HEK293T (cell line): ENCODE data around the gene ZNF750.

Experiments used
- CTCF ChIA-PET: fragments of 350-600 bp; formaldehyde crosslinking; extraction: SDS; loops from one replicate; lab custom pipeline; 2021; ENCODE audit warnings: antibody characterized with exemption, inconsistent platforms; lab: Yijun Ruan, JAX
- POLR2A ChIA-PET: fragments of 350-600 bp; formaldehyde crosslinking; extraction: SDS; loops from one replicate; lab custom pipeline; 2020; ENCODE audit warnings: antibody characterized with exemption, inconsistent platforms; lab: Yijun Ruan, JAX
- DNase-seq: peaks from one replicate; pipeline ENCODE4 v3.0.0; 2012; ENCODE audit warnings: mixed read lengths; ENCODE audit errors: extremely low spot score
- ARNT ChIP-seq: fragments of 450-650 bp; IDR thresholded peaks from 2 replicates; pipeline ENCODE4 v1.6.1; 2017; ENCODE audit warnings: mild to moderate bottlenecking
- BHLHE40 ChIP-seq: fragments of 450-650 bp; IDR thresholded peaks from 2 replicates; pipeline ENCODE4 v1.6.1; 2016; ENCODE audit warnings: mild to moderate bottlenecking, moderate library complexity, borderline replicate concordance
- CTBP1 ChIP-seq: fragments of 450-650 bp; IDR thresholded peaks from 2 replicates; pipeline ENCODE4 v1.6.1; 2016; ENCODE audit warnings: borderline replicate concordance
- ELF4 ChIP-seq: fragments of 450-650 bp; IDR thresholded peaks from 2 replicates; pipeline ENCODE4 v1.6.1; 2017; ENCODE audit warnings: antibody characterized with exemption
- FOXA1 ChIP-seq: fragments of 450-650 bp; IDR thresholded peaks from 2 replicates; pipeline ENCODE4 v1.6.1; 2016; ENCODE audit warnings: mild to moderate bottlenecking
- FOXK2 ChIP-seq: fragments of 450-650 bp; IDR thresholded peaks from 2 replicates; pipeline ENCODE4 v1.6.1; 2016; ENCODE audit warnings: mild to moderate bottlenecking
- FOXM1 ChIP-seq: fragments of 450-650 bp; IDR thresholded peaks from 2 replicates; pipeline ENCODE4 v1.6.1; 2017; ENCODE audit warnings: mild to moderate bottlenecking, borderline replicate concordance
- HDGF ChIP-seq: fragments of 450-650 bp; IDR thresholded peaks from 2 replicates; pipeline ENCODE4 v1.6.1; 2017; ENCODE audit warnings: antibody characterized with exemption, borderline replicate concordance
- L3MBTL2 ChIP-seq: fragments of 450-650 bp; conservative IDR thresholded peaks from 2 replicates; pipeline ENCODE4 v1.6.1; 2016; ENCODE audit warnings: mild to moderate bottlenecking
- LEF1 ChIP-seq: fragments of 450-650 bp; IDR thresholded peaks from 2 replicates; pipeline ENCODE4 v1.6.1; 2017; ENCODE audit warnings: mild to moderate bottlenecking, borderline replicate concordance
- NFRKB ChIP-seq: fragments of 450-650 bp; IDR thresholded peaks from 2 replicates; pipeline ENCODE4 v1.6.1; 2016; ENCODE audit warnings: mild to moderate bottlenecking, moderate library complexity
- PKNOX1 ChIP-seq: fragments of 450-650 bp; IDR thresholded peaks from 2 replicates; pipeline ENCODE4 v1.6.1; 2016
- SP1 ChIP-seq: fragments of 450-650 bp; IDR thresholded peaks from 2 replicates; pipeline ENCODE4 v1.6.1; 2017
- SUZ12 ChIP-seq: fragments of 450-650 bp; IDR thresholded peaks from 2 replicates; pipeline ENCODE4 v1.6.1; 2016; ENCODE audit warnings: mild to moderate bottlenecking
- TARDBP ChIP-seq: fragments of 450-650 bp; IDR thresholded peaks from 2 replicates; pipeline ENCODE4 v1.6.1; 2016
- ZNF384 ChIP-seq: fragments of 450-650 bp; IDR thresholded peaks from 2 replicates; pipeline ENCODE4 v1.6.1; 2016

The ZNF750 gene

GRCh38 chr17:82864713-82865248 is 25.0 kb upstream of the ZNF750 start:
- no peak for DNase-seq

GRCh38 chr17:82863941-82864712 is 24.3 kb upstream of the ZNF750 start:
- POLR2A ChIA-PET = interaction anchor here (0.5 to 1.8 kb wide), 2 partner anchors 12 to 47 kb away, joined by 3 to 9 read pairs; no protein-coding TSS in a partner anchor
- CTCF ChIA-PET = interaction anchor here (0.7 kb wide), 1 partner anchor 26 kb away, joined by 3 read pairs; no protein-coding TSS in a partner anchor
- no peak for DNase-seq
- TF ChIP-seq HDGF (no peak), PKNOX1 (peak; percentile 50)

More at GRCh38 chr17:82864713-82865248, 25.0 kb upstream of the ZNF750 start:
- ChIA-PET CTCF (no interaction called here), POLR2A (no interaction called here)
- TF ChIP-seq ARNT (no peak), PKNOX1 (no peak), TARDBP (no peak), SP1 (no peak), ZNF384 (no peak), ELF4 (no peak), FOXK2 (no peak), NFRKB (no peak), BHLHE40 (no peak), FOXM1 (no peak), FOXA1 (no peak), LEF1 (no peak), L3MBTL2 (no peak), CTBP1 (no peak), SUZ12 (no peak), HDGF (no peak)

GRCh38 chr17:82863383-82863940 is 23.6 kb upstream of the ZNF750 start:
- CTCF ChIA-PET = interaction anchor here (0.7 kb wide), 1 partner anchor 25 kb away, joined by 3 read pairs; no protein-coding TSS in a partner anchor
- POLR2A ChIA-PET = interaction anchor here (0.5 to 1.8 kb wide), 2 partner anchors 13 to 46 kb away, joined by 3 to 9 read pairs; no protein-coding TSS in a partner anchor
- DNase-seq = no peak
- TF ChIP-seq PKNOX1 (no peak), FOXK2 (no peak), NFRKB (no peak)

- DNase-seq = no peak
- TF ChIP-seq SUZ12 (no peak), ZNF384 (no peak), PKNOX1 (no peak), FOXA1 (no peak), TARDBP (no peak), ARNT (no peak), L3MBTL2 (no peak), BHLHE40 (no peak), HDGF (no peak)
- ChIA-PET POLR2A (interaction anchor here (1.8 kb wide), 1 partner anchor 13 kb away, joined by 9 read pairs; no protein-coding TSS in a partner anchor), CTCF (no interaction called here)
These were observed 23.0 kb upstream of the ZNF750 start for GRCh38 chr17:82862737-82863382.

- no peak for DNase-seq
- ChIA-PET CTCF (no interaction called here), POLR2A (no interaction called here)
- no peak for TF ChIP-seq NFRKB
- no peak for TF ChIP-seq ARNT
- no peak for TF ChIP-seq HDGF
- no peak for TF ChIP-seq TARDBP
- TF ChIP-seq L3MBTL2 = no peak
- TF ChIP-seq ZNF384 = no peak
- TF ChIP-seq SP1 = no peak
- no peak for TF ChIP-seq PKNOX1
- no peak for TF ChIP-seq FOXK2
- TF ChIP-seq SUZ12 = no peak
- TF ChIP-seq BHLHE40 = no peak
- TF ChIP-seq FOXA1 = no peak
- TF ChIP-seq FOXM1 = no peak
- no peak for TF ChIP-seq LEF1
- TF ChIP-seq CTBP1 = no peak
- no peak for TF ChIP-seq ELF4
These were observed 22.4 kb upstream of the ZNF750 start for GRCh38 chr17:82862191-82862590.
